ENCODE data around the gene CELSR1.
"Not testable (repeated sequence)": the region's sequence is repeated elsewhere in the genome, so short reads cannot be mapped to it uniquely, and the experiment has no call there.

CELSR1 gene

DNA sequence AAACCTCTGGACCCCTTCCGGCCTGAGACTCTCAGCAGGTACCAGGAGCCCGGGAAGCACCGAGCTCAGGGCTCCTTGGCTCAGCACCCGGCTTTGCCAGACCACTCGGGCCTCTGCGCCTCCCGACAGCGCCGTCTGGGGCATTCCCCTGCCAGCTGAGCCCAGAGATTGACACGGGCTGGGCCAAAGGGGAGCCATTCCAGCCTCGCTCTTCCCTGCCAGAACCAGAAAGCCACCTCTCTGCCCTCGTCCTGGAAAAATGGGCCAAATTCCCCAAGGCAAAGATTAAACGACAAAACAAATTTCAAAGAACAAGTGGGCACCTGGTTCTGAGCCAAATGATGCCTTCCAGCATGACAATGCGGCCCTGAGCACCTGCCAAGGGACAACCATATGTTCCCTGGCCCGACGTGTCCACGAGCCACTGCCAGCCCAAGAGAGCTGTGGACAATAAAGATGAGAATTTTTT is 59.3 kb downstream of the CELSR1 start:
- DNase-seq: peak in 1 of 2 experiments; percentile 23

DNA sequence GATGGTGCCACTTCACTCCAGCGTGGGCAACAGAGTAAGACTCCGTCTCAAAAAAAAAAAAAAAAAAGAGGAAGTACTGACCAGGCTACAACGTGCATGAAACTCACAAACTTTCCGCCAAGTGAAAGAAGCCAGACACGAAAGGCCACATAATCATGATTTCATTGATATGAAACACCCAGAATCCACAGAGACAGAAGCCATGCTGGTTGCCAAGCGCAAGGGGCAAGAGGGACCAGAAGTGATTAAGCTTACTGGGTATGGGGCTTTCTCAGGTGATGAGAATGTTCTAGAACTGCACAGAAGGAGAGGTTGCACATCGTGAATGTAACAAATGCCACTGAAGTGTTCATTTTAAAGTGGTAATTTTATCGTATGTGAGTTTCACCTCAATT is 60.9 kb downstream of the CELSR1 start:
- DNase-seq: no peak

DNA sequence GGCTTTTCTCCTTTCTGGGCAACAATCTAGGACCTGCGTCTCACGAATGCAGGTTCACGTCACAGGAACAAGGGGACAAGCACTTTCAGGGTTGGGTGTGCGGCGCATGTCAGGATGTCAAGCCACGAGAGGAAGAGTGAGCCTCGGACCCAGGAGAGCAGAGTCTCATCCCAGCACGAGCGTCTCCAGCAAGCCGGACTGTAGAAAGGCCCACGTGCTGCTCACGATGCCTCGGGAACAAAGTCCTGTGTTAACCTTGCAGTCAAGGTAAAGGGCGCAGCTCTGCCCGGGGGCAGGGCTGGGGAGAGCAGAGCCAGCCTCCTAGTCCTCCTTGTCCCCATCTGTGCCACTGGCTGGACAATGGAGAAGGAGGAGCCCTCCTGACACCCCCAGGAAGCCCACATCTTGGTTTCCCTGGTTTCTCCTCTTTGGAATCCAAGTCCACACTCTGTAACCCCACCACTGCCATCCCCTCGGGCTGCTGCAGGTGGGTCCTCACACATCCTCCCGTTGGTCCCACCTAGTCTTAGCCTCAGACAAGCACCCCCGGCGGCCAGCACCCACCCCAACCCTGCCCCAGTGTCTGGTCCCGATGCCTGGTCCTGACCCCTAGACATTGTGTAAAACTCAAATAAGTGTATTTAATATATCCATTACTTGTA is 63.4 kb downstream of the CELSR1 start:
- DNase-seq: no peak

DNA sequence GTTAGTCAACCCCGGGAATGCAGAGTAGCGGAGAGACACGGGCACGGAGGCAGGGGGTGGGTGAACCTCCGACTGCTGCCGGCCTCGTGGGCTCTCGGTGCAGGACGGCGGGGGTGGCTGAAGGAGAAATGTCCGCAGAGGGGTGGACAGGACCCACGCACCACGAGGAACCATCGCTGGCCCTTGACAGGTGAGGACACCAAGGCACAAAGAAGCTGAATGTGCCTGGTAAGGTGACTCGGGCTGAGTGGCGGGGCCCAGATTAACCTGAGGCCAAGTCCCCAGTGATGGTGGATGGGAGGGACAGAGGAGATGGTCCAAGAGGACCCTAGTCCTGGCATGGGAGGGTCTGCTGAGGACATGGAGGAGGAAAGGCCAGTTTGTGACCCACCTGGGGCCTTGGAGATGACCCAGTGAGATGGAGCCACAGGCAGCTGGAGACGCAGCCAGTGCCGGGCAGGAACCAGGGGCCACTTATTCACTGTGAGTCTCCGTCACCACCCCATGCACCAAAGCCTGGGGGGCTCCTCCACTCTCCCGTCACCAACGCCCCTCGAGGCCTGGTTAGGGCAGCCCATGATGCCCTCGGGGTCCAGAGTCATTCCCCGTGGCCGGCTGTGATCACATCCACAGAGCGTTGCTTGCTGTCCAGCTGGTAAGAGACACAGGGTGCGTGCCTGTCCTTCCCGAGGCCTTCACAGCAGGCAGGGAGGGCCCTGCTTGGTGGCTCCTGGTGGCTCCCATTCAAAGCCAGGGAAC is 64.2 kb downstream of the CELSR1 start:
- no peak for DNase-seq

DNA sequence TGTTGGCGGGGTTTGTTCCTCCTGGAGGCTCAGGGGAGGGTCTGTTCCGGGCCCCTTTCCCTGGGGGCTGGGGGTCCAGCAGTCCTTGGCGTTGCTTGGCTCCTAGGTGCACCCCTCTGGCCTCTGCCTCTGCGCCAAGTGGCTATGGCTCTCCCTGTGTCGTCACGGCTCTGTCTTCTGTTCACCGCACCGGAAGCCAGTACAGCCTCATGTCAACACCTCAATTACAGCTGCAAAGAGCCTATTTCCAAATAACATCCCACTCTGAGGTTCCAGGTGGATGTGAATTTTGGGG is 64.8 kb downstream of the CELSR1 start:
- no peak for DNase-seq

DNA sequence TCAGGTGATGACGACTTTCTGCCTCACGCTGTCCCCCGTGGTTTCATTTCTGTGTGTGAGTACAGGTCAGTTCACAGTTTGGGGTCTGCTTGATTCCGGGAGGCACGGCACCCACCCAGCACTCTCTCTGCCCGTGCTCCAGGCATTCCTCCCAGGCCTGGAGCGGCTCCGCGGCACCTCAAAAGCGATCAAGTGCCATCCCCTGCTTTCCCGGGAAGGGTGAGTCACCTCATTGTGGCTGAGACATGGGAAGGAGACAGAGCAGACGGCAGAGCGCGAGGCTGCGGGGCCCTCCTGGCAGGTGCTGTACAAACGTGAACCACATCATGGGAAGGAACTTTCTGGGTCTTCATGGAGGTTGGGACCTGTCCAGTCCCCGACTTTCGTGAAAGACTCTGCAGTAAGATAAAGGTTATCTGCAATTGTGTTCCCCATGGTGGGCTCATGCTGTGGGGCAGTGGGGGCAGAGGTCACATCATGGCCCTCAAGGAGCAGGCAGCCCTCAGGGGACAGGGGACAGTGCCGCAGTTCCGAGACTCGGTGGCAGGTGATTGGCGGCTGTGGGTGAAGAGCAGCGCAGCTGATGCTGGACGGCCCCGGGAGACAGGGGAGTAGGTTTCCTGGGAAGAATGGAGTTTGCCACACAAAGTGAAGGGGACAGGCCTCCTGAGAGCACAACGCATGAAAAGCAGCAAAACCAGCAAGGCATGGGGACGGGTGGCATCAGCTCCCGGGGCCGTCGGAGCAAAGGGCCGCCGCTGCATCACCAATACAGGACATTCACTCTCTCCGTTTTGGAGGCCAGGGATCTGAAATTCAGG is 65.3 kb downstream of the CELSR1 start:
- DNase-seq: no peak

DNA sequence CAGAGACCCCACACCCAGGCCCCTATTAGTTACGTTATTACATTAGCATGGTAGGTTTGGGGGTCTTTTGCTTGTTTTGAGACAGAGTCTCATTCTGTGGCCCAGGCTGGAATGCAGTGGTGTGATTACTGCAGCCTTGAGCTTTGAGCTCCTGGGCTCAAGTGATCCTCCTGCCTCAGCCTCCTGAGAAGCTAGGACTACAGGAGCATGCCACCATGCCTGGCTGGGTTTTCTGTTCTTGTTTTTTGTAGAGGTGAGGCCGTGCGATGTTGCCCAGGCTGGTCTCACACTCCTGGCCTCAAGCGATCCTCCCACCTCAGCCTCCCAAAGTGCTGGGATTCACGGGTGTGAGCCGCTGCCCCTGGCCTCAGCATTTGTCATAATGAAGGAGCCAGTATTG is 66.1 kb downstream of the CELSR1 start:
- not testable (repeated sequence) for DNase-seq

DNA sequence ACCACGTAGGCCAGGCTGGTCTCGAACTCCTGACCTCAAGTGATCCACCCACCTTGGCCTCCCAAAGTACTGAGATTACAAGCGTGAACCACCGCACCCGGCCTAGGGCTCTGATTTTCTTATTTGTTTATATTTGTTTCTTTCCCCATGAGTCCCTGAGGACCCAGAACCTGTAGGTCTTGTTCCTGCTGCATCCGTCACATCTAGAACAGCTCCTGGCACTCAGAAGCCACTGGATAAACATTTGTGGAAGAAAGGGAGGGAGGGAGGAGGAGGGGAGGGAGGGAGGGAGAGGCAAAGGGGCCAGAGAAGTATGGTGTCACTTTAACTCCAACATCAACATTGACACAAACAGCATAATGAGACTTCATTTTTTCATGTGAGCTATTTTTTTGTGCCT is 67.7 kb downstream of the CELSR1 start:
- no peak for DNase-seq

DNA sequence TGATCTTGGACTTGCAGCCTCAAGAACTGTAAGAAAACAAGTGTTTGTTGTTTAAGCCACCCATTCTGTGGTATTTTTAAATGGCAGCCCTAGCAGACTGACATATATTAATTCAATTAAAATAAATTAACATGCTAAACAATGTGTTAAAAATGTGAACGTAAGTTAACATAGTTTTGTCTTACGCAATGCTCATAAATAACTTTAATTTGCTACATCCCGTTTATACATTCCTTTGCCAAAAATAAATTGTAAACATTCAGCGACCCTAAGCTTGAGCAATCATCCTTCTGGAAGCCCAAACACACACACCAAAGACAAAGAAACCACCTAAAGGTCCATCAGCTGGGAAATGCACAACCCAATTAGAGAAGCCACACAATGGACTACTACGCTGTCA is 70.4 kb downstream of the CELSR1 start:
- DNase-seq: no peak

DNA sequence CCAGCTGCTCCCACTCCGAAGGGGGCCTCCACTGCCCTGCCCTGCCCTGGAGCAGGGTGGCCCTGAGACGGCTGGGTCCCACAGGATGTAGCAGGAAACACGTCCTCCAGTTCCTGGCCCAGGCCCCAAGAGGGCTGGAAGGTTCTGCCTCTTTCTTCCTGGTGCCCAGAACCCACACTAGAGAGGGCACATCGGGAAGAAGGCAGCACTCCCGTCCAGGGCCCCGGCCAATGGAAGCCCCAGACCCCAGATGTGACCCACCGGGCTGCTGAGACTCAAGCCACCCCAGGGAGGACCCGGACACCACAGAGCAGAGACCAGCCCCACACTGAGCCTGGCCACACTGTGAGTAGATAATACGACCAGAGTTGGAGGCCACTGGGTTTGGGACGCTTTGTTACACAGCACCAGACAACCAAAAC is 71.2 kb downstream of the CELSR1 start:
- no peak for DNase-seq

DNA sequence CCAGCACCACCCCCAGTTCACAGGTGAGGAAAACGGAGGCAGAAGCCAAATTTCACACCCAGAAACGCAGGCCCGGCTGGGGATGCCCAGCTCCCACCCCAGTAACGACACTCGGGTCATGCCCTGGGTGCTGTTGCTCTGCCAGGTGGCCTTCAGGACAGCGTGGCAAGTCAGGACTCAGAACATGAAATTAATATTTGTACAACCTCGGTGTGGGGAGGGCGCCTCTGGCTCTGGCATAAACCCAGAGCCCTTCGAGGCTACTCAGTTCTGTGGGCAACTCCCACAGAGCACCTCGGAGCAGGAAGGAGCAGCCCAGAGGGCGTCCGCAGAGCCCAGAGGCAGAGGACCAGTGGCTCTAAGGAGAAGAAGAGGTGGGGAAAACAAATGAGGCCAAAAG is 71.6 kb downstream of the CELSR1 start:
- DNase-seq: no peak

DNA sequence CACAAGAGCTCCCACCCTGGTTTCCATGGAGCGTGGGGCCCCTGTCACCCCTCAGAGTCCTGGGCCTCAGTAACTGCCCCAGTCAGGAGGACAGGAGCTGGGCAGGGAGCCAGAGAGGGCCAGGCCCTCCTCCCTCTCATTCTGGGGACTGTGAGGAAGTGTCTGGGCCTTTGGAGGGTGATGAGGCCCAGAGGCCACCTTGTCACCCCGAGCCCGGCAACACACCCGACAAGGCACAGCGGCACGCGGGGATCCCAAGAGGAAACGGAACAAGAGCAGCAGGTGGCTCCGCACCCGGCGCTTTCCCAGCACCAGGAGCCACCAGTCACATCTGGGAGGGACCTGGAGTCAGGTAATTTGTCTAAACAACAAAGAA is 72.1 kb downstream of the CELSR1 start:
- no peak for DNase-seq

DNA sequence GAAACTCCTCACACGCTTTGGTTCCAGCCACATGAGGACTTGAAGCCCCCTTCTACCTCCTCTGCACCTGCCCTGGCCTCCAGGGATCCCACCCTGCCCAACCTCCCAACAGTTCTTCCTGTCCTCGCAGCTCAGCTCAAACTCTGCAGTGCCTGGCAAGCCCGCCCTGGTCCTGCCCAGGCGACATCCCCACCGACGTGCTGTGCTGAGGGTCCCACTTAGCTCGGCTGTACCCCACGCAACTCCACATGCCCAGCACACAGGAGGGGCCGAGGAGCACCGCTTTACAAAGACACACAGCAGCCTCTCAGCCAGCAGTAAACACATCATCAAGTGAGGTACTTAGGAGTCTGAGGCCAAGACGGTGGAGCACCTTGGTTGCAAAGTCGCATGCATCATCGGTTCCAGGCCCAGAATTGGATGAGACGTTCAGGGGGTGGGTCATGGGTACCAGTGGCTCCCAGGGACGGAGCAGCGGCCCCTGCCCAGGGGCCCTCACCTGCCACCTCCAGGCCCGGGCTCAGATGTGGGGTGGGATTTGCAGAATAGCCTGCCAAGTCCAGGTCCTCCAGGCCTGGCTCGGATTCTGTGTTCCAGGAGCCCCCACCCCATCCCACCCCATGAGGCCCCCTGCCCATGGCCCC is 72.6 kb downstream of the CELSR1 start:
- DNase-seq: no peak

DNA sequence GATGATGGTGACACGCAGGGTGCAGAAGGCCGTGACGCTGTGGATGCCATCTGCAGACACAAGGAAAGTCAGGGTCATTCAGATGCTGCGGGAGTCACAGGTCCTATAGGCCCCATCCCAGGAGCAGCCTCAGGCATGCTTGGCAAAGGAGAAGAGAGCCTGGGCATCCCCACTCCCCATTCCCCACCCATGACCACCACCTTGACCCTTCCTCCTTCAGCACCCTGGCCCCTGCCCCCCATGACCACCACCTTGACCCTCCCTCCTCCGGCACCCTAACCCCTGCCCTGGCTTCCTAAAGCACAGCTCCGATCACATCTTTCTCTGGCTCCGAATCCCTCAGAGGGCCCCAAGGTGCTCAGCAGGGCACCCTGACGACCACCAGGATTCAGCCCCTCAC is 73.1 kb downstream of the CELSR1 start:
- no peak for DNase-seq

DNA sequence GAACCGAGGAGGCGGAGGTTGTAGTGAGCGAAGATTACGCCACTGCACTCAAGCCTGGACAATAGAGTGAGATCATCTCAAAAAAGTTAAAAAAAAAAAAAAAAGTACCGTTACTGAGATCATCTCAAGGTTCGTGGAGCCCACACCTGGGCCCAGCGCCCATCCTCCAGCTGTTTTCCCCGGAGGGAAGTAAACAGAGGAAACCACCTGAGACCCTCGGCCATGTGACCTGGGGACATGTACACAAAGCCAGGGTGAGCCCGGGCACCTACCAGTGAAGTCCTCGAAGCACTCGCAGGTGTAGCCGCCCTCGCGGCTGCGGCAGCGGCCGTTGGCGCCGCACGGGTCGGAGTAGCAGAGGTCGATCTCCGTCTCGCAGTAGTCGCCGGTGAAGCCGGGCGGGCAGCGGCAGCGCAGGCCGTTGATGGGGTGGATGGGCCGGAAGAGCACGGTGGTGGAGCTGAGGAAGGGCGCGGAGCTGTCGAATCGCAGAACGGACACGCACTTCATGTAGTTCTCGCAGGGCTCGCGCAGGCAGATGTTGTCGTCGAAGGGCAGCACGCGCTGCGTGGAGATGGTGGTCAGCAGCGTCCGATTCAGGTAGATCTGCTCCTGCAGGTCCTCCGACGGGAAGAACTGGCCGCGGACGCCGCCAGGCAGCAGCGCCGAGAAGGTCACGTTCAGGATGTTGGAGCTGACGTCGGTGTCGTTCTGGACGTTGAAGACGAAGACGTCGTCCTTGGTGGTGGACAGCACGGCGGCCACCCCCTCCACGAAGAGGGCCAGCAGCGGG is 73.8 kb downstream of the CELSR1 start:
- no peak for DNase-seq

DNA sequence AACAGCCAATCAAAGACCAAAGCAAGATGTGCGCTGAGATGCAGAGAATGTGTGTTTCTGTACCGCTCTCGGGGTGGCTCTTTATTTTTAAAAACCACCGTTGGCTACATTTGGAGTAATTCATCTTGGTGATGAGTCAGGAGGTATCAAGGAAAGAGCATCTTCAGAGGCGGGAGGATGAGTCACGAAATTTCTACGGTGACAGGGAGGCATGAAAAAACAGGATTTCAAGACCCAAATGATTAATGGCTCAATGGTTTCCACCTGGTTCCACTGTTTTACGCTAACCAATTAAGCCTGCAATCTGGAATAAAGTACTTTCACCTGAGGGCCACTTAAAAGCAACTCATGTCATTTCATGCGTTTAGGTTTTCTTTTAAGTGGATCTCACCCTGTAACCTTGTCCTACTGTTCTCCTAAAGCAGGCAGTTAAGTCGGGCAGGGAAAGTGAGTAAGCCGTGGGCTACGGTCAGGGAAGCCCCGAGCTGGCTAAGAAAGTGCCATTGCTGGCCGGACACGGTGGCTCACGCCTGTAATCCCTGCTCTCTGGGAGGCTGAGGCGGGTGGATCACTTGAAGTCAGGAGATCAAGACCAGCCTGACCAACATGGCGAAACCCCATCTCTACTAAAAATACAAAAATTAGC is 74.6 kb downstream of the CELSR1 start:
- no peak for DNase-seq

DNA sequence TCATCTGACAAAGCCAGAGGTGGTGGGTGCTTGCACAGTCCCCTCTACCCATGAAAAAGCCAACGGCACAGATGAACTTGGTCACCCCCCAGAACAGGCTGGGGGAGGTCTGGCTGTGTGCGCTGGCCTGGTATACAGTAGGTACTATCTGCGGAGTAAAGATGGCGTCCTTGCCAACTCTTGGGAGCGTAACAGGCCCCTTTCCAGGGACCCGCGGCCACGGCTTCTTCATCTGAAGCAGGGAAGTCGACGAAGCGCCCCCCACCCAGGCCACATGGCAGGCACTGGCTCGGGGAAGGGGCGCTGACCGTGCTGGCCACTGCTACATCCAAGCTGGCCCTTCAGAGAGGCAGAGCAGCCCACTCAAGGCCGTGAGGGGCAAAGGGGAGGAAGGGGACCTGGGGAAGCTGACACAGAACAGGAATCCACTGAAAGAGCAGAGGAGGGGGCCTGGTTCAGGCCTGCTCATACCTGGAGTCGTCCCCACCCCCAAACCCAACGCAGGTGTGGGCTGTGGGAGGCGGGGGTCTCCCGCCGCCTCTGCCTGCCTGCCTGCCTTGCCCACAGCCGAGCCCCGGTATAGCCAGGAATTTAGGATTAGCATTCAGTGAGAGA is 75.7 kb downstream of the CELSR1 start:
- no peak for DNase-seq

DNA sequence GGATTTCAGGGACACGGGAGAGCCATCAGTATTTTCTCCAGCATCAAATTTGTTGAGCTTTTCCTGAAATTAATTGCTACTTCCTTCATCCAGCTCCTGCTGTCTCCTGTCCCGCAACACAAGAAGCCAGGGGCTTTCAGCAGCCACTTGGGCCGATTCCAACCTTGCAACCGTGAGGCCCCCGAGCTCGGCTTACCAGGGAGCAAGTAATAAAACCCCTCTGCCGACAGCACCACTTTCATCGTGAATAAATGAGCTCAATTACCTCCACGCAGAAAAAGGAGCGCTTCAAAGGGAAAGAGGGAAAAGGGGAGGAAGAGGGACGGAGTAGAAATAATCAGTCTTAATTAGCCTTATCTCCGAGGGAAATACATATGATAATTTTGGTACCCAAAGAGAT is 76.6 kb downstream of the CELSR1 start:
- DNase-seq: no peak

DNA sequence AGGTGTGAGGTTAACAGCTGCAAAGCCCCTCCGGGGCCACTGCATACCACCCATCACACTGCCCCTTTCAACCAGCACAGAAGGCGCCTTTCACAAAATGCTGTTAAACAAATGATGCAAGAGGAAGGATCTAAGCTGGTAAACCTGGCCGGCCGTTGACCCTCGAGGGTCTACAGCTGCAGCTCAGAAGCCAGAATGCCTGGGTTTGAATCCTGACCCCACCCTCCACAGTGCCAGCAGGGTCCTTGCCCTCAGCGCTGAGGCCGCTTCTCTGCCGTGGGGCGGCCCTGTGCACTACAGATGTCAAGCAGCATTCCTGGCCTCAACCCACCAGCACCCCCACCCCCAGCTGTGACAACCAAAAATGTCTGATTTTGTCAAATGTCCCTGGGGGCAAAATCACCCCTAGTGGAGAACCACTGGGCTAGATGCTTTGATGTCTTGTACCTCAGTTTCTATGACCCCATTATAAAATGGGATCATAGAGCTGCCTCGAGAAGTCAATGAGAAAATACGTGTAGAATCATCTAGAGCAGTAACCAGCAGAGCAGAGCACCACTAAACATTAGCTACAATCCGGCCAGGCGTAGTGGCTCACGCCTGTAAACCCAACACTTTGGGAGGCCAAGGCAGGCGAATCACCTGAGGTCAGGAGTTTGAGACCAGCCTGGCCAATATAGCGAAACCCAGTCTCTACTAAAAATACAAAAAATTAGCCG is 77.9 kb downstream of the CELSR1 start:
- no peak for DNase-seq

DNA sequence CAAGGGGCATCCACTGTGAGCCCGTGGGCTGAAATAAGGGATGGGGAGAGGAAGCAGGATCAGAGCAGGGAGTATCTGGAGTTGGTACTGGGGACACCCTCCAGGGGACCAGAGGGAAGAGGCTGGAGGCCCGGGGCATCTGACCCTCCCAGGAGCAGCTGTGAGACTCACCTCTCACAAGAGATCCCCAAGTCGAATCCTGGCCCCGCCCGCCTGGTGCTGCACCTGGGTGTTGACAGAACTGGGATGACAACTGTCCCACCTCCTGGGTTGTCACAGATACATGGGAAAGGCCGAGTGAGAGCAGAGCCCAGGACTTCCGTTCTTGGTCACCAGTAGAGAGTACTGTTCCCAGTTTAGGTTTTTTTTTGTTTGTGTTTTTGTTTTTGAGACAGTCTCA is 78.9 kb downstream of the CELSR1 start:
- no peak for DNase-seq
